ENCODE measurements around the gene PRDM15.

DNA sequence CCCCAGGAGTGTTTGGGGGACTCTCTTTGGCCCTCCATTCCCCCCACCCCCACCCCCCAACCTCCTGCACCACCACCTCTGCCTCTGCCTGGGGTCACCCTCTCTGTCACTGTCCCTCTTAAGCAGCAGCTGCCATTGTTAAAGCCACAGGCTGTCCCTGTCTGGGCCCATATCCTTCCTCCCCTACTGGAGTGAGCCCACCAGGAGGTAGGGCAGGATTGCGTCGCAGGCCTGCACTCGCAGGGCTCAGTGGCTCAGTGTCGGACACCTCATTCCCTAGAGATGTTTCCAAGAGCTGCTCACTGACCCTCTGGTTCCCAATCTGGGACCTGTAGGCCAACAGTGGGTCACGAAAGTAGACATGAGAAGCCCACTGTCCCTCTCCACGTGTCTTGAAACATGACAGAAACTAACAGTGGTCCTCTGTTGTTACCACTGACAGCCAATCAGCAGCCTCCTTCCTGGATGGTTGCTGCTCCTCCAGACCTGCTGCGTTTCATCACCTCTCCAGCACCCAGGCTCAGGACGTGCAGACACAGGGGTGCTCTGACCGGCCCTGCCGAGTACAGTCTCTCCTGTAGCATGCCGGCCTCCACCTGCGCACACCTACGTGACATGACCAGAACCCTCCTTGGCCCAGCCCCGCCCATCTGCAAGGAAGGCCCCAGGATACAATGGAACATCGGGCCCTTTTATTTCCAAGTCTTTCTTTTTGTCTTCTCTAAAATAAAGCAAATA, 7.7 kb downstream of the PRDM15 start:
- no peak for TF ChIP-seq CTCF (conservative IDR thresholded peaks at IDR 0.05; ENCODE audit: low read depth, low read length)
- TF ChIP-seq EZH2 (IDR thresholded peaks at IDR 0.05; ENCODE audit: borderline replicate concordance, low read depth, low read length, poor library complexity, severe bottlenecking) = no peak

Measured in A673 (cell line).